Measurements from ENCODE around the gene SLCO3A1. TPM values are rescaled to one million over a fixed set of nuclear protein-coding genes. Genes with fewer than 3 reads are reported as not detected.
"Not testable (repeated sequence)": the region's sequence is repeated elsewhere in the genome, so short reads cannot be mapped to it uniquely, and the experiment has no call there.

Gene SLCO3A1
- total RNA-seq, 3 donors from 2014 or later: 8.5 to 14.1 (median 13.6) TPM

GRCh38 chr15:92068121-92068520, 214.6 kb downstream of the SLCO3A1 start:
- no peaks in the 10 kb centered on the region for H3K36me3 ChIP-seq
- no peaks in the 10 kb centered on the region for H3K4me1 ChIP-seq
- DNase-seq (ENCODE audit: low spot score in 2 of 2): no peak
- intact Hi-C loops (cut with DNase I; ENCODE audit: low total_unique reads): no loop called here
- TF ChIP-seq POLR2AphosphoS5 (IDR thresholded peaks at IDR 0.05) (no peak), POLR2A (IDR thresholded peaks at IDR 0.05) (no peak), CTCF (IDR thresholded peaks at IDR 0.05) (no peak)
- no peaks in the 10 kb centered on the region for H3K27me3 ChIP-seq
- H3K9me3 ChIP-seq: no peaks in the 10 kb centered on the region
- H3K4me3 ChIP-seq: no peak overlapping the region
- no peak overlapping the region for H3K27ac ChIP-seq

- Histone ChIP-seq H3K4me1 (no peaks in the 10 kb centered on the region), H3K4me3 (peak overlapping the region; percentile 4 to 29 (median 23)), H3K36me3 (no peaks in the 10 kb centered on the region), H3K27ac (peak overlapping the region in 1 of 2 donors; percentile 16), H3K27me3 (no peaks in the 10 kb centered on the region), H3K9me3 (no peaks in the 10 kb centered on the region)
- no peak for DNase-seq (ENCODE audit: low spot score in 2 of 2)
- TF ChIP-seq POLR2AphosphoS5 (IDR thresholded peaks at IDR 0.05) (no peak), POLR2A (IDR thresholded peaks at IDR 0.05) (no peak), CTCF (IDR thresholded peaks at IDR 0.05) (no peak)
- intact Hi-C loops (cut with DNase I; ENCODE audit: low total_unique reads): no loop called here
Measured at GRCh38 chr15:92069308-92070250, 216.1 kb downstream of the SLCO3A1 start.

GRCh38 chr15:92070251-92070650, 216.7 kb downstream of the SLCO3A1 start:
- Histone ChIP-seq H3K27ac (peak overlapping the region in 1 of 2 donors; percentile 16), H3K4me3 (peak overlapping the region in 2 of 3 donors; percentile 4 to 29)
- H3K9me3 ChIP-seq; H3K4me1 ChIP-seq; intact Hi-C loops (cut with DNase I; ENCODE audit: low total_unique reads); H3K36me3 ChIP-seq; DNase-seq (ENCODE audit: low spot score in 2 of 2); H3K27me3 ChIP-seq: not testable (repeated sequence)

- Histone ChIP-seq H3K27me3 (no peaks in the 10 kb centered on the region), H3K9me3 (no peaks in the 10 kb centered on the region), H3K27ac (no peak overlapping the region), H3K4me1 (no peaks in the 10 kb centered on the region), H3K4me3 (no peak overlapping the region), H3K36me3 (no peaks in the 10 kb centered on the region)
- no peak for DNase-seq (ENCODE audit: low spot score in 2 of 2)
- intact Hi-C loops (cut with DNase I; ENCODE audit: low total_unique reads): no loop called here
- TF ChIP-seq POLR2A (IDR thresholded peaks at IDR 0.05) (no peak), POLR2AphosphoS5 (IDR thresholded peaks at IDR 0.05) (no peak)
Measured at GRCh38 chr15:92071045-92071634, 217.6 kb downstream of the SLCO3A1 start.

GRCh38 chr15:92073044-92073785, 219.7 kb downstream of the SLCO3A1 start:
- Histone ChIP-seq H3K27ac (no peak overlapping the region), H3K36me3 (no peaks in the 10 kb centered on the region), H3K4me3 (no peak overlapping the region), H3K27me3 (no peaks in the 10 kb centered on the region), H3K9me3 (no peaks in the 10 kb centered on the region), H3K4me1 (no peaks in the 10 kb centered on the region)
- TF ChIP-seq POLR2AphosphoS5 (IDR thresholded peaks at IDR 0.05) (no peak), POLR2A (IDR thresholded peaks at IDR 0.05) (no peak), CTCF (IDR thresholded peaks at IDR 0.05) (no peak)
- no peak for DNase-seq (ENCODE audit: low spot score in 2 of 2)
- intact Hi-C loops (cut with DNase I; ENCODE audit: low total_unique reads): no loop called here
